GM12872 (cell line): ENCODE data around the gene APRT.

ENCODE experiments used
- TF ChIP-seq, protein P1 (sequence below): IDR thresholded peaks from 3 replicates; pipeline ENCODE4 v1.5.1; 2011; ENCODE audit warnings: low read depth, mild to moderate bottlenecking, low read length, moderate library complexity; ENCODE audit not compliant: insufficient read depth

Gene APRT

DNA sequence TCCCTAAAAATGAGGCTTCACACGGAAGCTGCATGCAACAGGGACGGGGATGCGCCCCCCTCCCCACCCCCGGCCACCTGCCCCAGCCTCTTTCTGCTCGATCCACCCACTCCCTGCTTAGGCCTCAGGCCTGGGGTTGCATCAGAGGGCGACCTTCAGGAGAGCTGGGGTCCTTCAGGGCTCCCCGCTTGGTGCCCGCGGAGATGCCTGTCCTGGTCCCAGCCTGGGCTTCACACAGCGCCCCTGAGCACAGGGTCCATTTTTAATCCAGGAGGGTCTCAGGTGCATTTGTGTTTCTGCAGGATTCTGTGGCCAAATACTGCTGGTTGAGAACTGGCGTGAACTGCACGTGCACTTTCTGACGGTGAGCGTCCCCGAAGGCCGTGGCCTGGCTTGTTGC is 7.4 kb upstream of the APRT start:
- TF ChIP-seq, protein P1, sequence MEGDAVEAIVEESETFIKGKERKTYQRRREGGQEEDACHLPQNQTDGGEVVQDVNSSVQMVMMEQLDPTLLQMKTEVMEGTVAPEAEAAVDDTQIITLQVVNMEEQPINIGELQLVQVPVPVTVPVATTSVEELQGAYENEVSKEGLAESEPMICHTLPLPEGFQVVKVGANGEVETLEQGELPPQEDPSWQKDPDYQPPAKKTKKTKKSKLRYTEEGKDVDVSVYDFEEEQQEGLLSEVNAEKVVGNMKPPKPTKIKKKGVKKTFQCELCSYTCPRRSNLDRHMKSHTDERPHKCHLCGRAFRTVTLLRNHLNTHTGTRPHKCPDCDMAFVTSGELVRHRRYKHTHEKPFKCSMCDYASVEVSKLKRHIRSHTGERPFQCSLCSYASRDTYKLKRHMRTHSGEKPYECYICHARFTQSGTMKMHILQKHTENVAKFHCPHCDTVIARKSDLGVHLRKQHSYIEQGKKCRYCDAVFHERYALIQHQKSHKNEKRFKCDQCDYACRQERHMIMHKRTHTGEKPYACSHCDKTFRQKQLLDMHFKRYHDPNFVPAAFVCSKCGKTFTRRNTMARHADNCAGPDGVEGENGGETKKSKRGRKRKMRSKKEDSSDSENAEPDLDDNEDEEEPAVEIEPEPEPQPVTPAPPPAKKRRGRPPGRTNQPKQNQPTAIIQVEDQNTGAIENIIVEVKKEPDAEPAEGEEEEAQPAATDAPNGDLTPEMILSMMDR, result no peak

DNA sequence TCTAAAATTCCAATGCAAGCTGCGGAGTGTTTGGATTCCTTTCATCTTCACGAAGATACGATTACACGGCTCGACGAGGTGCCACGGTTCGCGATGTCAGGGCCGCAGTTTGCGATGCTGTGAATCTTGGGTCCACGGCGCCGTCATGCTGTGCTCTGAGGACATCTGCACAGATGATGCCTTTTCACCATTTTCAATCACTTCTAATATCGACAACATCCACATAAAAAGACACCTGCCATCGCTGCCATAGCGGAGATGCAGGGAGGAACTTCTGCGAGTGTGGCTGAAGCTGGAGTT is 6.8 kb upstream of the APRT start:
- TF ChIP-seq, protein P1, result no peak

DNA sequence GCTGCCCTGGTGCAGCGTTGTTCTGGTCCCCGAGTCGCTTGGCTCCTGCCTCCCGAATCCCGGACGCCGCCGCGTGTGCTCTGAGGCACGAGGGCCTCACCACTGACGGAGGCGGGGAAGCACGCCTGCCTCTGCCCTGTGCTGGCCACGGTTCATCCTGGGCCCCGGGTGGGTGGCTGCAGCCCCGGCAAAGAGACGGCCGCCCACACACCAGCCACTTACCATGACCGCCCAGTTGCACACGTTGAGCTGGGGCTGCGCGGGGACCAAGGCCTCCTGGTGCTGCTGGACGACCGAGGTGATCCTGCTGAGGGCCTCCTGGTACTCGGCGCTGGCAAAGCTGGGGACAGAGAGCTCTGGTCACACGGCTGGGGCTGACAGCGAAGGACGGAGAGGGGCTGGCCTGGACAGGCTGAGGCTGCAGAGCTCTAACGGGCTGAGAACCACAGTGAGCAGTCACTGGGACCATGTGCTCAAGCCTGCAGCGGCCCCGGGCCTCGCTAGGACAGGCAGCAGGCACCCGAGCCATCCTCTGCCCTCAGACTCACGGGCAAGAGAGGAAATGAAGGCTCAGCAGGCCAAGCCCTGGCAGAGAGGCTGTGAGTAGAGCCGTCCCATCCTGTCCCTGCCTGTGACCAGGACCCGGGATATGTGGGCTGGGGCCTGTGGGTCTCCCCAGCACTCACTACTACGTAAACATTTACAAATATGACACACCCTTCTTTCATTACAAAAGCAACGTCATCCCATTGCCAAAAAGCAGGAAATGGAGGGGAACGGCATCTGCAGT is 6.3 kb upstream of the APRT start:
- TF ChIP-seq, protein P1, result no peak

DNA sequence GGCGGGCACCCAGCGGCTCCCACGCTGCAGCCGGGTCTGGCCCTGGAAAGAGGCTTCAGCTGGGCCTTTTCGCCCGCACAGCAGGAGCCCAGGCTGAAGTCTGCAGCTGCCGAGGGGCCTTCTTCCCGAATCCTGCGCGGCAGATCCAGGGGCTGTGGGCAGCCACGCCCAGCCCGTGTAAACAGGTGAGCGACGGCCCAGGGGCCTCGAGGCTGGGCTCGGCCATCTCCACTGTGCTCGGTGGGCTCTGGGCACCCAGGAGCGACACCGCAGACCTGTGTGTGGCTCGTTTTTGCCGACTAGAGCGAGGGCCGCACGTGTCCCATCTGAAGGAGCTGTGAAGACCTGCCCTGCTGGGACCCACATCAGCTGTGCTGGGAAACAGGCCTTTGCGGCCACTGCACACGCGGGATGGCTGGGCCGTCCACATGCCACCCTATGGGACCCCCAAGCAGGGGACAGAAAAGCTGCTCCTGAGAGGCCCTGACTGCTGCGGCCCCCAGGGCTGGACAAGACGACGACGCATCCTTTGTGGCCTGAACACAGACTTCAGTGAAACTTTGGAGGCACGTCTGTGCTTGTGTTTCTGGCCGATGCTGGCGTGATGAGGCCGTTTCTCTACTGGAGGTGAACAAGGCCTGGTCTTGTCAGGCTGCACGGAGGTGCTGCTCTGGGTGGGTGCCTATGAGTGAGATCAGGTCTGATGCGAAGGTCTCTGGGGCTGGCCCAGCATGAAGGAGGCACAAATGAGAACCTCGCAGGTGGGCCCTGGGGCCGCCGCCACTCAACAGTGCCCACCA is 5.2 kb upstream of the APRT start:
- TF ChIP-seq, protein P1, result no peak

DNA sequence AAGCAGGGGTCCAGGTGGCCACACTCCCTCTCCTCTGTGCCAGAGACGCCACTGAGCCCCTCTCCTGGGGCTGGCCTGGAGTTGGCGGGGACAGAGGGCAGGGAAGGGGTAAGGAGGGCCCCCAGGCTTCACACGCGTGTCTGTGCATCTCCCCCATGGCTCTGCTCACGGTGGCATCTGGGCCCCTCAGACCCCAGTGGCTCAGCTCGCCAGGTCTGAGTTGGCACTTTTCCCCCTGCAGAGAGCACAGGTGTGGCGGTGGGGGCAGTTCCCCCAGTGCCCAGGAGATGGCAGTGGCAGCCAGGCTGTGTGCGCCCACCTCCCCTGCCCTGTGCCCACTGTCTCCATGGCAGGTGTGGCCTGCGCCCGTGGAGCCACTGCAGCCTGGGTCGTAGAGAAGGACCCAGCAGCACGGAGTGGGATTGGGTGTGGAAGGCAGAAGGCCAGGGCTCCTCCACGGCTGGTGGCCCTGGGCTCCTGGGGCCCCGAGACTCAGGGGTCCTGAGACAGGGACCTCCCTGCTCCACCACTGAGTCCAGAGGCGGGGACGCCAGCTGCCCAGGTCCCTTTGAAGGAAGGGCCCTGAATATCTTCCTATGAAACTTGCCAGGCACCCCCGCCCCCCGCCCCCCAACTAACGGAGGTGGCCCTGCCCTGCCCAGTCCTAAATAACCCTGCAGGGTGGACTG is 4.3 kb upstream of the APRT start:
- TF ChIP-seq, protein P1, result peak; percentile 92

DNA sequence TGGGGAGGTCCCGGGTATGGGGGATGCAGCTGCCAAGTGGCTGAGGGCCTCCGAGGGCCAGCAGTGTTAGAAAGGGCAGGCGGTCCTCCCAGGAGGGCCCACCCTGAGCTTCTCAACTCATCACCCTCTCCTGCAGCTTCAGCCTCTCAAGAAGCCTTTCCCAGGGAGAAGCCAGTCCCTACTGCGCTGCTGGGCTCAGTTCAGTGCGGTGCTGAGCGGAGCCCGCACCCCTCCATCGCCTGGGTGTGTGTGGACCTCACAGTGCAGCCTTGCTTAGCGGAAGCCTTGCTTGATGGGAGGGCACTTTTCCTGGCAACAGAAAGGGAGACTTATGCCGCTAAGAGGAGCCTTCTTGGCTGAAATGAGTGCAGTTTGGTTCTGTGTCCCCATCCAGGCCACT is 3.5 kb upstream of the APRT start:
- TF ChIP-seq, protein P1, result no peak

DNA sequence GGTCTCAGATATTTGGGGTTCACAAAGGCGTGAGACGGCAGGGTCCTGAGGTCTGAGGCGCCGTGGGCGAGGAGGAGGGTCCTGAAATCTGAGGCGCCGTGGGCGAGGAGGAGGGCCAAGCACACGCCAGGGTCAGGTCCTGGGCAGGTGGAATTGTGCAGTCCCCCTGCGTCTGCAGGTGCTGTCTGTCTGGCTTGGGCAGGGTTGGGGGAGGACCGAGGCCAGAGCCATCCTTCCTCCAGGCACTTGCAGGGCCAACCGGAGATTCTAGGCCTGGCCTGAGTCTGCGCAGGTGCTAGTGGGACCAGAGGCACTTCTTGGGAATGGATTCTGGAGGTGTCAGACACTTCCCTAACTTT is 2.4 kb upstream of the APRT start:
- TF ChIP-seq, protein P1, result no peak
